Hepatocyte (in vitro differentiated cells): ENCODE data around the gene GABRD. TPM values are rescaled to one million over a fixed set of nuclear protein-coding genes. Genes with fewer than 3 reads are reported as not detected.

Experiments
- DNase-seq: peaks from one replicate; pipeline ENCODE4 v3.0.0-alpha.2; 2016; ENCODE audit warnings: low spot score
- H2AFZ ChIP-seq: fragments of 200-600 bp; sonication (generic); 2 replicates; pipeline ENCODE4 v1.6.0; 2016; ENCODE audit warnings: antibody characterized with exemption, mild to moderate bottlenecking
- H3K27ac ChIP-seq: fragments of 200-600 bp; sonication (generic); 2 replicates; pipeline ENCODE4 v1.5.1; 2016; ENCODE audit warnings: mild to moderate bottlenecking
- H3K27me3 ChIP-seq: fragments of 200-600 bp; sonication (generic); 2 replicates; pipeline ENCODE4 v1.6.1; 2016
- H3K36me3 ChIP-seq: fragments of 200-600 bp; sonication (generic); replicated peaks from 2 replicates; pipeline ENCODE4 v1.5.1; 2016; ENCODE audit warnings: low read depth; ENCODE audit not compliant: insufficient read depth
- H3K4me1 ChIP-seq: fragments of 200-600 bp; sonication (generic); 2 replicates; pipeline ENCODE4 v1.5.1; 2016; ENCODE audit warnings: mild to moderate bottlenecking, moderate library complexity; ENCODE audit not compliant: insufficient read depth
- H3K4me2 ChIP-seq: fragments of 200-600 bp; sonication (generic); 2 replicates; pipeline ENCODE4 v1.6.0; 2016
- H3K4me3 ChIP-seq: fragments of 200-600 bp; sonication (generic); 2 replicates; pipeline ENCODE4 v1.5.1; 2016; ENCODE audit warnings: mild to moderate bottlenecking
- H3K79me2 ChIP-seq: fragments of 200-600 bp; sonication (generic); 2 replicates; pipeline ENCODE4 v1.6.0; 2017; ENCODE audit warnings: mild to moderate bottlenecking
- H3K9me2 ChIP-seq: fragments of 200-600 bp; sonication (generic); replicated peaks from 2 replicates; pipeline ENCODE4 v1.6.0; 2017; ENCODE audit warnings: mild to moderate bottlenecking; ENCODE audit not compliant: insufficient read depth
- H3K9me3 ChIP-seq: fragments of 200-600 bp; sonication (generic); 2 replicates; pipeline ENCODE4 v1.5.1; 2016; ENCODE audit warnings: low read depth, mild to moderate bottlenecking
- H4K20me1 ChIP-seq: fragments of 200-600 bp; sonication (generic); 2 replicates; pipeline ENCODE4 v1.6.0; 2016; ENCODE audit warnings: mild to moderate bottlenecking; ENCODE audit not compliant: insufficient read depth, poor library complexity, severe bottlenecking
- CTCF ChIP-seq: fragments of 200-600 bp; sonication (generic); IDR thresholded peaks from 2 replicates; pipeline ENCODE4 v1.5.1; 2016; ENCODE audit warnings: antibody characterized with exemption, mild to moderate bottlenecking; ENCODE audit not compliant: poor library complexity
- EZH2 ChIP-seq: fragments of 200-600 bp; sonication (generic); IDR thresholded peaks from 2 replicates; pipeline ENCODE4 v1.6.1; 2016; ENCODE audit warnings: antibody characterized with exemption, mild to moderate bottlenecking, borderline replicate concordance
- EZH2phosphoT487 ChIP-seq: fragments of 200-600 bp; sonication (generic); IDR thresholded peaks from one replicate; pipeline ENCODE4 v1.6.1; 2018; ENCODE audit warnings: antibody characterized with exemption, mild to moderate bottlenecking, low read depth, moderate library complexity; ENCODE audit not compliant: unreplicated experiment, severe bottlenecking
- WGBS: methylation state at CpG from one replicate; pipeline ENCODE4 v1.1.6; 2016; ENCODE audit warnings: low lambda C conversion rate; ENCODE audit errors: missing lambda C conversion rate; 5-methylcytosine and 5-hydroxymethylcytosine counted together
- polyA plus RNA-seq: library from polyadenylated mRNA; unstranded; fragments of >200 nt; fragmentation: Nextera tagmentation; extraction: Ambion mirVana; gene quantifications from 2 replicates; pipeline ENCODE4 v1.2.1, GENCODE V29; 2016
- total RNA-seq: library from RNA; depleted of rRNA; stranded (reverse); fragments of >200 nt; gene quantifications from 2 replicates; pipeline ENCODE4 v1.2.3, GENCODE V29; 2014

The GABRD gene
- total and polyA plus RNA-seq, 2 experiments from 2014 or later, result not detected

- Histone ChIP-seq H2AFZ (no peak overlapping the region), H4K20me1 (peaks cover 3% of the 10 kb centered on the region), H3K79me2 (no peaks in the 10 kb centered on the region), H3K4me1 (peaks cover 3% of the 10 kb centered on the region), H3K9me2 (no peaks in the 10 kb centered on the region), H3K9me3 (no peaks in the 10 kb centered on the region), H3K4me2 (no peak overlapping the region), H3K27me3 (peaks cover 58% of the 10 kb centered on the region), H3K36me3 (no peaks in the 10 kb centered on the region), H3K27ac (no peak overlapping the region), H3K4me3 (no peak overlapping the region)
- no peak for DNase-seq
- 92% methylated on average over 9 of the region's 9 CpGs for WGBS
- TF ChIP-seq EZH2 (no peak), EZH2phosphoT487 (no peak), CTCF (no peak)
Observed at GRCh38 chr1:2016123-2016522, 3.0 kb upstream of the GABRD start.

GRCh38 chr1:2018217-2019171 lies 651 bp upstream of the GABRD start:
- H3K27me3 ChIP-seq, result peaks cover 68% of the 10 kb centered on the region
- H2AFZ ChIP-seq, result no peak overlapping the region
- no peaks in the 10 kb centered on the region for H3K9me2 ChIP-seq

GRCh38 chr1:2019571-2020309 lies 595 bp downstream of the GABRD start:
- Histone ChIP-seq H3K27ac (no peak overlapping the region), H3K36me3 (no peaks in the 10 kb centered on the region), H3K4me3 (no peak overlapping the region), H3K4me2 (peak overlapping the region; percentile 78), H2AFZ (no peak overlapping the region), H3K4me1 (peaks cover 3% of the 10 kb centered on the region), H3K9me2 (no peaks in the 10 kb centered on the region), H4K20me1 (peaks cover 3% of the 10 kb centered on the region), H3K27me3 (peaks cover 67% of the 10 kb centered on the region), H3K79me2 (no peaks in the 10 kb centered on the region), H3K9me3 (no peaks in the 10 kb centered on the region)
- DNase-seq, result peak; percentile 55
- 29% methylated on average over 34 of the region's 61 CpGs for WGBS
- TF ChIP-seq CTCF, result no peak
- peak; percentile 37 for TF ChIP-seq EZH2

More at GRCh38 chr1:2018217-2019171, 651 bp upstream of the GABRD start:
- WGBS, result 32% methylated on average over 35 of the region's 48 CpGs
- DNase-seq, result no peak
- H4K20me1 ChIP-seq, result peaks cover 3% of the 10 kb centered on the region
- peaks cover 3% of the 10 kb centered on the region for H3K4me1 ChIP-seq
- H3K4me3 ChIP-seq, result no peak overlapping the region
- H3K79me2 ChIP-seq, result no peaks in the 10 kb centered on the region
- no peaks in the 10 kb centered on the region for H3K36me3 ChIP-seq
- no peaks in the 10 kb centered on the region for H3K9me3 ChIP-seq
- TF ChIP-seq EZH2 (peak; percentile 64), EZH2phosphoT487 (no peak)
- H3K4me2 ChIP-seq, result no peak overlapping the region
- no peak overlapping the region for H3K27ac ChIP-seq

- Histone ChIP-seq H3K9me2 (no peaks in the 10 kb centered on the region), H3K4me1 (peaks cover 3% of the 10 kb centered on the region), H3K36me3 (no peaks in the 10 kb centered on the region), H3K27me3 (peaks cover 65% of the 10 kb centered on the region), H3K9me3 (no peaks in the 10 kb centered on the region), H3K4me3 (no peak overlapping the region), H3K79me2 (no peaks in the 10 kb centered on the region), H4K20me1 (peaks cover 3% of the 10 kb centered on the region), H3K4me2 (no peak overlapping the region), H3K27ac (no peak overlapping the region), H2AFZ (no peak overlapping the region)
- no peak for DNase-seq
- 94% methylated on average over 7 of the region's 11 CpGs for WGBS
- TF ChIP-seq EZH2phosphoT487 (no peak), EZH2 (no peak), CTCF (no peak)
Observed at GRCh38 chr1:2020310-2020655, 1.1 kb downstream of the GABRD start.
